HepG2 (cell line): Measurements from ENCODE around the gene P3H3. TPM values are rescaled to one million over a fixed set of nuclear protein-coding genes. Genes with fewer than 3 reads are reported as not detected.

Source experiments
- AKAP8 ChIP-seq: sonication (generic); formaldehyde crosslinking; IDR thresholded peaks from 2 replicates; pipeline ENCODE4 v1.5.1; 2020; ENCODE audit warnings: mild to moderate bottlenecking, missing genetic modification reagents
- ESRRA ChIP-seq: sonication (generic); formaldehyde crosslinking; IDR thresholded peaks from 2 replicates; pipeline ENCODE4 v1.5.1; 2020; ENCODE audit warnings: mild to moderate bottlenecking, low read depth, missing genetic modification reagents
- NAIF1 ChIP-seq: sonication (generic); formaldehyde crosslinking; IDR thresholded peaks from 2 replicates; pipeline ENCODE4 v1.5.0; 2020; ENCODE audit warnings: mild to moderate bottlenecking, missing genetic modification reagents, borderline replicate concordance
- ZMYM4 ChIP-seq: sonication (generic); formaldehyde crosslinking; IDR thresholded peaks from 2 replicates; pipeline ENCODE4 v1.8.1; 2023; ENCODE audit warnings: mild to moderate bottlenecking, missing genetic modification reagents
- ZNF331 ChIP-seq: sonication (generic); formaldehyde crosslinking; IDR thresholded peaks from 2 replicates; pipeline ENCODE4 v1.4.0; 2020; ENCODE audit warnings: missing genetic modification reagents
- ZNF460 ChIP-seq: sonication (generic); formaldehyde crosslinking; IDR thresholded peaks from 2 replicates; pipeline ENCODE4 v1.5.1; 2020; ENCODE audit warnings: missing genetic modification reagents, mild to moderate bottlenecking, borderline replicate concordance
- ZNF547 ChIP-seq: sonication (generic); formaldehyde crosslinking; IDR thresholded peaks from 2 replicates; pipeline ENCODE4 v1.5.1; 2020; ENCODE audit warnings: mild to moderate bottlenecking, missing genetic modification reagents
- ZNF709 ChIP-seq: sonication (generic); formaldehyde crosslinking; IDR thresholded peaks from 2 replicates; pipeline ENCODE4 v1.5.0; 2020; ENCODE audit warnings: mild to moderate bottlenecking, missing genetic modification reagents
- ZNF781 ChIP-seq: sonication (generic); formaldehyde crosslinking; IDR thresholded peaks from 2 replicates; pipeline ENCODE4 v1.5.1; 2020; ENCODE audit warnings: borderline replicate concordance, mild to moderate bottlenecking, missing genetic modification reagents; ENCODE audit errors: not compliant biosample characterization
- polyA plus RNA-seq, 8 experiments: library from polyadenylated mRNA; depleted of rRNA in 3 of 8; stranded (reverse) in 7 of 8; unstranded in 1 of 8; fragments of >200 nt; fragmentation: Illumina TruSeq in 4 of 8; extraction: Trizol in 4 of 8; gene quantifications; 2 replicates each; pipeline versions ENCODE4 v1.2.1 to v1.2.3, GENCODE V29; 2011 to 2016; ENCODE audit warnings: low read depth in 4 of 8, missing spikeins in 1 of 8, mixed read lengths in 1 of 8; ENCODE audit not compliant: insufficient read depth in 1 of 8
- total RNA-seq, 5 experiments: library from RNA; depleted of rRNA; stranded (reverse); fragments of >200 nt; fragmentation: Illumina TruSeq; extraction: Trizol; gene quantifications; 2 replicates each; pipeline ENCODE4 v1.2.3, GENCODE V29; 2016; ENCODE audit warnings: low read depth in 1 of 5
- TF ChIP-seq, protein P1 (sequence below): sonication (generic); formaldehyde crosslinking; IDR thresholded peaks from 2 replicates; pipeline ENCODE4 v1.9.0; 2021; ENCODE audit warnings: missing genetic modification reagents, mild to moderate bottlenecking, borderline replicate concordance
- TF ChIP-seq, protein P2 (sequence below), 2 experiments: fragments of 450-650 bp in 1 of 2; sonication (generic) in 1 of 2; formaldehyde crosslinking; IDR thresholded peaks; 2 replicates each; pipeline versions ENCODE4 v1.5.0 to v1.8.0; 2020 to 2022; ENCODE audit warnings: mild to moderate bottlenecking in 1 of 2, missing genetic modification reagents in 1 of 2
- TF ChIP-seq, protein P3 (sequence below): sonication (generic); formaldehyde crosslinking; IDR thresholded peaks from 2 replicates; pipeline ENCODE4 v1.5.0; 2020; ENCODE audit warnings: mild to moderate bottlenecking, low read depth, missing genetic modification reagents, borderline replicate concordance
- TF ChIP-seq, protein P4 (sequence below), 2 experiments: fragments of 450-650 bp in 1 of 2; sonication (generic) in 1 of 2; formaldehyde crosslinking in 1 of 2; IDR thresholded peaks; 2 replicates each; pipeline versions ENCODE4 v1.6.1 to v1.8.0; 2016 to 2022; ENCODE audit warnings: antibody characterized with exemption in 1 of 2, mild to moderate bottlenecking in 1 of 2, missing genetic modification reagents in 1 of 2
- TF ChIP-seq, protein P5 (sequence below): sonication (generic); formaldehyde crosslinking; IDR thresholded peaks from 2 replicates; pipeline ENCODE4 v1.4.0; 2020; ENCODE audit warnings: missing genetic modification reagents

Gene P3H3
- total and polyA plus RNA-seq, 2 of the 13 experiments (the other 11 are each of a cell fraction or from before 2014, with no cell fraction given): 20.1 to 20.5 TPM

DNA sequence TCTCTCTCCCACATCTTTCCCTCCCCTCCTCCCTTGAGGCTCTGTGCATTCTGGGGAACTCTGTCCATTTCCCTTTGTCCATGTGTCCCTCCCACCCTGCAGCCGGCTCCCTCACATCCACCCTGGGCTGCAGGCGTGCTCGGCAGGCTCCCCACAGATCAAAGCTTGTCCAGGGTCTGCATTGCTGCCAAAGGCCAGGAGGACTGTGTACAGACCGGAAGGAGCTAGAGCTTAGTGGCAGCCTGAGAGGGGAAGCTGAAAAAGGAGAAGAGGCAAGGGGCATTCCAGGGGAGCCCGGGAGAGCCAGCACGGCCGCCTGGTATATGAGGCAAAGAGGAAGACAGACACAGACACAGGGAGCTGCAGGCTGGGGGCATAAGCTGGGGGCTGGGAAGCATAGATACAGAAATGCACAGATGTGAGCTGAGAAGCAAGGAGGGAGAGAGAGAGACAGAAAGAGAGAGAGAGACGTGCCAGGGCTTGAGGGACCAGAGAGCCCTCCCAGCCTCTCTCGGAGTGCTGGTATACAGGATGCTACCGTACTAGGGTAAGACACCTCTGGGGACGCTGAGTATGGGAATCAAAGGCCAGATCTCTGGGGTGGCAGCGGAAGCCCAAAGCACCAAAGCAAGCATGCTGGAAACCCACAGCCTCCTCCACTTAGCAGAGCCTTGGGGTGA is 35.5 kb upstream of the P3H3 start (continued):
- TF ChIP-seq, protein P1, sequence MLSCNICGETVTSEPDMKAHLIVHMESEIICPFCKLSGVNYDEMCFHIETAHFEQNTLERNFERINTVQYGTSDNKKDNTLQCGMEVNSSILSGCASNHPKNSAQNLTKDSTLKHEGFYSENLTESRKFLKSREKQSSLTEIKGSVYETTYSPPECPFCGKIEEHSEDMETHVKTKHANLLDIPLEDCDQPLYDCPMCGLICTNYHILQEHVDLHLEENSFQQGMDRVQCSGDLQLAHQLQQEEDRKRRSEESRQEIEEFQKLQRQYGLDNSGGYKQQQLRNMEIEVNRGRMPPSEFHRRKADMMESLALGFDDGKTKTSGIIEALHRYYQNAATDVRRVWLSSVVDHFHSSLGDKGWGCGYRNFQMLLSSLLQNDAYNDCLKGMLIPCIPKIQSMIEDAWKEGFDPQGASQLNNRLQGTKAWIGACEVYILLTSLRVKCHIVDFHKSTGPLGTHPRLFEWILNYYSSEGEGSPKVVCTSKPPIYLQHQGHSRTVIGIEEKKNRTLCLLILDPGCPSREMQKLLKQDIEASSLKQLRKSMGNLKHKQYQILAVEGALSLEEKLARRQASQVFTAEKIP: no peak
- TF ChIP-seq ZNF547 (CRISPR knock-in tag) (peak; percentile 49; the same call in 1 of the 2 replicates), ZNF331 (peak; percentile 92), NAIF1 (CRISPR knock-in tag) (no peak), ZNF781 (CRISPR knock-in tag) (peak; percentile 30), ZNF460 (CRISPR knock-in tag) (no peak; the same call in 1 of the 2 replicates), ZNF709 (CRISPR knock-in tag) (peak; percentile 45; the same call in 1 of the 2 replicates), ESRRA (no peak), AKAP8 (CRISPR knock-in tag) (peak; percentile 75), ZMYM4 (peak; percentile 61)
- TF ChIP-seq, protein P2, sequence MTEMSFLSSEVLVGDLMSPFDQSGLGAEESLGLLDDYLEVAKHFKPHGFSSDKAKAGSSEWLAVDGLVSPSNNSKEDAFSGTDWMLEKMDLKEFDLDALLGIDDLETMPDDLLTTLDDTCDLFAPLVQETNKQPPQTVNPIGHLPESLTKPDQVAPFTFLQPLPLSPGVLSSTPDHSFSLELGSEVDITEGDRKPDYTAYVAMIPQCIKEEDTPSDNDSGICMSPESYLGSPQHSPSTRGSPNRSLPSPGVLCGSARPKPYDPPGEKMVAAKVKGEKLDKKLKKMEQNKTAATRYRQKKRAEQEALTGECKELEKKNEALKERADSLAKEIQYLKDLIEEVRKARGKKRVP (CRISPR knock-in tag; IDR thresholded peaks at IDR 0.05): 0 out of 4 replicates have a peak, but pooled peaks of 1 of the 2 experiments have one; percentile 45
- TF ChIP-seq, protein P3, sequence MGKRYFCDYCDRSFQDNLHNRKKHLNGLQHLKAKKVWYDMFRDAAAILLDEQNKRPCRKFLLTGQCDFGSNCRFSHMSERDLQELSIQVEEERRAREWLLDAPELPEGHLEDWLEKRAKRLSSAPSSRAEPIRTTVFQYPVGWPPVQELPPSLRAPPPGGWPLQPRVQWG (CRISPR knock-in tag): no peak
- TF ChIP-seq, protein P4, sequence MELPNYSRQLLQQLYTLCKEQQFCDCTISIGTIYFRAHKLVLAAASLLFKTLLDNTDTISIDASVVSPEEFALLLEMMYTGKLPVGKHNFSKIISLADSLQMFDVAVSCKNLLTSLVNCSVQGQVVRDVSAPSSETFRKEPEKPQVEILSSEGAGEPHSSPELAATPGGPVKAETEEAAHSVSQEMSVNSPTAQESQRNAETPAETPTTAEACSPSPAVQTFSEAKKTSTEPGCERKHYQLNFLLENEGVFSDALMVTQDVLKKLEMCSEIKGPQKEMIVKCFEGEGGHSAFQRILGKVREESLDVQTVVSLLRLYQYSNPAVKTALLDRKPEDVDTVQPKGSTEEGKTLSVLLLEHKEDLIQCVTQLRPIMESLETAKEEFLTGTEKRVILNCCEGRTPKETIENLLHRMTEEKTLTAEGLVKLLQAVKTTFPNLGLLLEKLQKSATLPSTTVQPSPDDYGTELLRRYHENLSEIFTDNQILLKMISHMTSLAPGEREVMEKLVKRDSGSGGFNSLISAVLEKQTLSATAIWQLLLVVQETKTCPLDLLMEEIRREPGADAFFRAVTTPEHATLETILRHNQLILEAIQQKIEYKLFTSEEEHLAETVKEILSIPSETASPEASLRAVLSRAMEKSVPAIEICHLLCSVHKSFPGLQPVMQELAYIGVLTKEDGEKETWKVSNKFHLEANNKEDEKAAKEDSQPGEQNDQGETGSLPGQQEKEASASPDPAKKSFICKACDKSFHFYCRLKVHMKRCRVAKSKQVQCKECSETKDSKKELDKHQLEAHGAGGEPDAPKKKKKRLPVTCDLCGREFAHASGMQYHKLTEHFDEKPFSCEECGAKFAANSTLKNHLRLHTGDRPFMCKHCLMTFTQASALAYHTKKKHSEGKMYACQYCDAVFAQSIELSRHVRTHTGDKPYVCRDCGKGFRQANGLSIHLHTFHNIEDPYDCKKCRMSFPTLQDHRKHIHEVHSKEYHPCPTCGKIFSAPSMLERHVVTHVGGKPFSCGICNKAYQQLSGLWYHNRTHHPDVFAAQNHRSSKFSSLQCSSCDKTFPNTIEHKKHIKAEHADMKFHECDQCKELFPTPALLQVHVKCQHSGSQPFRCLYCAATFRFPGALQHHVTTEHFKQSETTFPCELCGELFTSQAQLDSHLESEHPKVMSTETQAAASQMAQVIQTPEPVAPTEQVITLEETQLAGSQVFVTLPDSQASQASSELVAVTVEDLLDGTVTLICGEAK (IDR thresholded peaks at IDR 0.05): no peak
- TF ChIP-seq, protein P4 (CRISPR knock-in tag; IDR thresholded peaks at IDR 0.05): 0 out of 2 replicates have a peak, but pooled peaks have one; percentile 29
- TF ChIP-seq, protein P5, sequence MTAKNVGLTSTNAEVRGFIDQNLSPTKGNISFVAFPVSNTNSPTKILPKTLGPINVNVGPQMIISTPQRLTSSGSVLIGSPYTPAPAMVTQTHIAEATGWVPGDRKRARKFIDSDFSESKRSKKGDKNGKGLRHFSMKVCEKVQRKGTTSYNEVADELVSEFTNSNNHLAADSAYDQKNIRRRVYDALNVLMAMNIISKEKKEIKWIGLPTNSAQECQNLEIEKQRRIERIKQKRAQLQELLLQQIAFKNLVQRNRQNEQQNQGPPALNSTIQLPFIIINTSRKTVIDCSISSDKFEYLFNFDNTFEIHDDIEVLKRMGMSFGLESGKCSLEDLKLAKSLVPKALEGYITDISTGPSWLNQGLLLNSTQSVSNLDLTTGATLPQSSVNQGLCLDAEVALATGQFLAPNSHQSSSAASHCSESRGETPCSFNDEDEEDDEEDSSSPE (CRISPR knock-in tag): peak; percentile 40; the same call in 1 of the 2 replicates
